Occipital lobe (tissue), 2 donors: ENCODE results near the gene TRMT1. TPM values are rescaled to one million over a fixed set of nuclear protein-coding genes. Genes with fewer than 3 reads are reported as not detected.

Experiments
- DNase-seq: peaks from one replicate; lab custom pipeline; 2025; lab: John Stamatoyannopoulos, UW
- total RNA-seq: library from RNA; depleted of rRNA; stranded (reverse); fragments of >200 nt; gene quantifications from one replicate; pipeline ENCODE4 v1.2.3, GENCODE V29; 2014

TRMT1 gene
- total RNA-seq, 1 donor from 2014 or later: 27.1 TPM

GRCh38 chr19:13091400-13092157 lies 25.0 kb downstream of the TRMT1 start:
- DNase-seq: no peak

- no peak for DNase-seq
Observed at GRCh38 chr19:13090511-13091231, 25.9 kb downstream of the TRMT1 start.

- DNase-seq: no peak
Observed at GRCh38 chr19:13089857-13090507, 26.6 kb downstream of the TRMT1 start.

DNA sequence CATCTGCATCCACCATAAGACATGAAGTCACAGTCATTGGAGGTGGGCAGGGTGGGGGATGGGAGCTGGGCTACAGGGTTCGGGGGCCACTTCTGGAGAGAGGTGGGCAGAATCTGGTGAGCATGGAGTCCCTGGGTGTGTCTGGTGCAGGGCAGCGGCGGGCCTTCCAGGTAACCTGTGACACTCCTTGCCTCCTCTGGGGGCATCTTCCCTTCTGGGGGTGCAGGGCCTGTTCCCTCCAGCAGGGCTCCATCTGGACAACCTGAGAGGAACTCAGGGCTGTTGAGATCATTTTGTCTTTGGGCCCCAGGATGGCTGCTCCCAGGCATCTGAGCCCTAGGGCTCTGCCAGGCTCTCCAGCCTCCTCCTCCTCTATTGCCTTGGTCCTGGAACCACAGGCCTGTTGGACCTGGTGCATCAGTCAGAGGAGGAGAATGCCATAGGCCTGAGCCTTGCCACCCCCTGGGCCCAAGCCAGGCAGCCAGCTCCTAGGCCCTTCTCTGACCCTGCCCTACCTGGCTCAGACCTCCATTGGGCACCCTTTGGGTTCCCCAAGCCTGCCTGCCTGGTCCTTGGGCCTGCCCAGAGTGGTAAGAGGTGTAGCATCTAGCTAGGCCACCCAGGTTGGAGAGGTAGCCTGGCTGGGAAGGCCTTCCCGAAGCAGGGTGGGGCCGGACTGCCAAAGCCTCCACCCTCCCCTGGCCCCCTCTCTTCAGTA lies 27.2 kb downstream of the TRMT1 start:
- DNase-seq: no peak

- no peak for DNase-seq
Observed at GRCh38 chr19:13087795-13088537, 28.6 kb downstream of the TRMT1 start.

GRCh38 chr19:13087295-13087694 lies 29.2 kb downstream of the TRMT1 start:
- no peak for DNase-seq

DNA sequence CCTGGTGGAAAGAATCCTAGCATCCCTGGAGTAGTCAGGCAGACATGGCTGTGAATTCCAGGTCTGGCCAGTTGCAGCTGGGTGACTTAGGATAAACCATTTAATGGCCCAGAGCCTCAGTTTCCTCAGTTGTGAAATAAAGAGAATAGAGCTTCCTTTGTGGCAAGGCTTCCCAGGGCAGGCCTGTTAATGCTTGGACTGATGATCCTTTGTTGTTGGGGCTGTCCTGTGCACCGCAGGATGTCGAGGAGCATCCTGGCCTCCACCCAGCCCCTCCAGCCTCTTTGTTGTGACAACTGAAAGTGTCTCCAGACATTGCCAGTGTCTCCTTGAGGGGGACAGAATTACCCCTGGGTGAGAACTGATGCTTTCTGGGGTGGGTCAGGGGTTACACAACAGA lies 30.2 kb downstream of the TRMT1 start:
- DNase-seq: no peak

- DNase-seq: no peak
Observed at GRCh38 chr19:13085666-13086065, 30.9 kb downstream of the TRMT1 start.

GRCh38 chr19:13083627-13084026 lies 32.9 kb downstream of the TRMT1 start:
- DNase-seq: no peak

DNA sequence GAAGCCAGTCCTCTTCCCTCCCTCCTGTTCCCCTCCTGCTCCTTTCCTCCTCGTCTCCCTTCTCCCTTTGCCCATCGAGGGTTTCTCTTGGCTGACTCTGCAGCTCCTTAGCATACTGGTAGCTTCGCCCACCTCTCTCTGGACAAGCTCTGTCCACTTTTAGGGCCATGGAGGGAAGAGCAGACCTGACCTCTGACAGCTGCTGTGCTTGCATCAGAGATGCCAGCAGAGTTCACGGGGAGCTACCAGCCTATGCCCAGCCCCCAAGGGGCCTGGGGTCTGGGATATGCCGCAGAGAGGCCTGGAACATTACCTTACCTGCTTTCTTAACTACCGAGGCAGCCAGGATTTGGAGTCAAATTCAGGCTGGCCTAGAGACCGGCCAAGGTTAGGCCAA lies 33.5 kb downstream of the TRMT1 start:
- no peak for DNase-seq

DNA sequence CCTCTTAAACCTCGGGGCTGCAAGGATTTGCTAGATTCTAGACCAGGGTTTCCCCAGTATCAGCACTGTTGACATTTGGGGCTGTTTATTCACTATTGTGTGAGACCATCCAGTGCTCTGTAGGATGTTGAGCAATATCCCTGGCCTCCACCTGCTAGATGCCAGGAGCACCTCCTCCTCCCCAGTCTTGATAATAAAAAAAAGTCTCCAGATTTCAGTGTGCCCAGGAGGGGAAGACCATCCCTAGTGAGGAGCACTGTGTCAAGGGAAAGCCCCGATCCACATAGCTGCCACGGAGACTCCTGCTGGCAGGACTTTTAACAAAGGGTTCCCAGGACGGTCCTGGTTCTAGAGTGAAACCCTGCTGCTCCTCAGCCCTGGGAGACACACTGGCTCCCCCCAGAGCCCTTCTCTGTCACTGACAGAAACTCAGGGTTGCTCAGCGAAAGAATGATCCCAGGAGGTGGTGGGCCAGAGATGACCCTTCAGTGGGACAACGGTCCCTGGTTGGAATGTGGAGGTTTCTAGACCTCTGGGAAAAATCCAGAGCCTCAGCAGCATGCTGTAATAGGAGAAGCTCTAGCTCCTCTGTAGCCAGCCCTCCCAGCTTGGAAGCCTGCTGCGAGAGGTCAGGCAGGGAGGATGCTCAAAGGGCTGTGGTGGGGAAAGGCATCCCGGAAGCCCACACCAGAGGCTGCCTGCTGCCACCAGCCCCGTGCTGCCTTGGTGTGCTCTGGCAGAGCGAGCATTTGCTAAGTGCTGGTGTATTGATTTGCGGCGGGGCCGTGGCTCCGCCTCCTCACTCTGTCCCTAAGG lies 34.1 kb downstream of the TRMT1 start:
- DNase-seq: no peak

DNA sequence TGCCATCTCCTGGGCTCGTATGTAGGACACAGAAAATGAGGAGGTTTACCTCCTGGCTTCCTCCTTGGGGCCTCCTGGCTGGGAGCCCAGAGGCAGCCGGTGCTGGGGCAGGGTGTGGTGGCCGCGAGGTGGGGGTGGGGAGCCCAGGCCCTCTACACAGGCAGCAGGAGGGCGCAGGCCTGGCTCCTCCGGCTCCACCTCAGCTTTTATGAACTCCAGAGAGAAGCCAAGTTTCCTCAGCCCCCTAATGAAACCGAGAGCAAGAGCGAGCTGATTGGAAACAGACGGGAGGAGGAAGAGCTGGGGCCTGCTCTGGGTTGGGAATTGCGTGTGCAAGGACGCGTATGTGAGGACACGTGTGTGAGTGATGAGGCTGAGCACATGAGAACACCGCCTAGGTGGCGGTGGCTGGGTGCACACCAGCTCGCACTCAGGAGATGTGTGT lies 37.0 kb downstream of the TRMT1 start:
- DNase-seq: no peak

- DNase-seq: peak; percentile 46
Observed at GRCh38 chr19:13078897-13079541, 37.5 kb downstream of the TRMT1 start.

DNA sequence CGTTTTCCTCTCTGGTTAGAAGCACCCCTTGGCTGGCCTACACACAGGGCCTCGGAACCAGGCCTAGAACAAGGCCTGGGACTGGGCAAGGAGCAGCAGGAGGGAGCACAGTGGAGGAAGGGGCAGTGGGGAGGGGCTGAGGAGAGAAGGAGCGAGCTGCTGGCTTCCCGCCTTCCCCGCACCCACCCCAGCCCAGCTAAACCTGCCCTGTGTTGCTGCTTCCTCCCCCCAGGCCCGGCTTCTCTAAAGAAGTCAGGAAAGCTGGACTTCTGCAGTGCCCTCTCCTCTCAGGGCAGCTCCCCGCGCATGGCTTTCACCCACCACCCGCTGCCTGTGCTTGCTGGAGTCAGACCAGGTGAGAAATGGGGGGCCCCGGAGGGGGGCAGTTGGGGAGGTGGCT lies 38.2 kb downstream of the TRMT1 start:
- DNase-seq: no peak

- DNase-seq: peak; percentile 51
Observed at GRCh38 chr19:13077240-13077639, 39.3 kb downstream of the TRMT1 start.

DNA sequence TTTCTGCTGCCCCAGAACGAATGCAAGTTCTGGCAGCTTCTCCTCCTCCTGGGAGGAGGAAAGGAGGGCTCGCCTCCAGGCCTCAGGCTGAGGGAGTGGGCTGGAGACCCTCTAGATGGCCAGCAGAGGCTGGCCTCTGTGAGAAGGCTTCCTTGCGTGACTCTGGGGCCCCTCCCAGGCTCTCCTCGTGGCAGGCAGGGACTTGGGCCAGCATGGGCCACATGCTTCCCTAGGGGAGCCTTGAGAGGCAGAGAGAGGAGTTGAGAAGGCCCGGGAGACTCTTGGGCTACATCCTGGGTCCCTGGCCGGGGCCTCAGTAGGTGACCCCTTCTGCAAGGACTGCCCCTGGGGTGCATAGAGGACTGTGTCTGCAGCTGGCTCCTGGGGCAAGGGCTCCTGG lies 39.8 kb downstream of the TRMT1 start:
- no peak for DNase-seq

- DNase-seq: no peak
Observed at GRCh38 chr19:13076320-13076719, 40.2 kb downstream of the TRMT1 start.

DNA sequence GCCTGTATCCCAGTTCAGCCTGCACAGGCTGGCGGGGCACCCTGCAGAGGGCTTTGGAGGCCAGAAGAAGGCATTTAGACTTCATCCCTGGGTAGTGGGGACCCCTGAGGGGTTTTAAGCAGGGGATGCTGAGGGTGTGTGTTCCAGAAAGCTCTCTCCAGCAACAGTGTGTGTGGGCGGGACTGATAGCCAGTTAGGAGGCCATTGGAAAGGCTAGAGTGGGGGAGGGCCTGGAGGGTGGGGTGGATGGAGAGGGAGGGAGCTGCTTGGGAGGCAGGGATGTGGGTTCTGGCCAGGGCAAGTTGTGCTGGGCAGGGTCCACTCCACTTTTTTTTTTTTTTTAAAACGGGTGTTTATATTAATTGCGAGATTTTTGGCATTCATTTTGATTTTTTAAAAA lies 42.2 kb downstream of the TRMT1 start:
- DNase-seq: no peak

GRCh38 chr19:13073263-13073662 lies 43.3 kb downstream of the TRMT1 start:
- DNase-seq: no peak
